ENCODE measurements around the gene AFAP1L2.
A peak's percentile ranks its signal among the peaks of the same experiment; 100 is the strongest.

The AFAP1L2 gene

GRCh38 chr10:114310346-114310745, 94.0 kb downstream of the AFAP1L2 start:
- no peak for DNase-seq (ENCODE audit: low spot score)

DNA sequence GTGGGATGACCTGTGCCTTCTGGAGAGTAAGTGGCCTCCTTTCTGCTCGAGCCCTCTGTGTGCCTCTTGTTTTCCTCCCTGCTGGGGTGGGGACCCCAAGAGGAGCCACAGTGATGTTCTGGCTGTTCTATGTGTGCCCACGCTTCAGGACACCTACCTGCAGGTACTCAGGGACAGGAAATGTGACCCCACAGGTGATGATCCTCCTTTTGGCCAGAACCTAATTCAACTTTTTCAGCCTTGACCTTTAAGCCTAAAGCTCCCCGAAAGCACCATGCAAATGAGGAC, 95.0 kb downstream of the AFAP1L2 start:
- DNase-seq (ENCODE audit: low spot score), result no peak

DNA sequence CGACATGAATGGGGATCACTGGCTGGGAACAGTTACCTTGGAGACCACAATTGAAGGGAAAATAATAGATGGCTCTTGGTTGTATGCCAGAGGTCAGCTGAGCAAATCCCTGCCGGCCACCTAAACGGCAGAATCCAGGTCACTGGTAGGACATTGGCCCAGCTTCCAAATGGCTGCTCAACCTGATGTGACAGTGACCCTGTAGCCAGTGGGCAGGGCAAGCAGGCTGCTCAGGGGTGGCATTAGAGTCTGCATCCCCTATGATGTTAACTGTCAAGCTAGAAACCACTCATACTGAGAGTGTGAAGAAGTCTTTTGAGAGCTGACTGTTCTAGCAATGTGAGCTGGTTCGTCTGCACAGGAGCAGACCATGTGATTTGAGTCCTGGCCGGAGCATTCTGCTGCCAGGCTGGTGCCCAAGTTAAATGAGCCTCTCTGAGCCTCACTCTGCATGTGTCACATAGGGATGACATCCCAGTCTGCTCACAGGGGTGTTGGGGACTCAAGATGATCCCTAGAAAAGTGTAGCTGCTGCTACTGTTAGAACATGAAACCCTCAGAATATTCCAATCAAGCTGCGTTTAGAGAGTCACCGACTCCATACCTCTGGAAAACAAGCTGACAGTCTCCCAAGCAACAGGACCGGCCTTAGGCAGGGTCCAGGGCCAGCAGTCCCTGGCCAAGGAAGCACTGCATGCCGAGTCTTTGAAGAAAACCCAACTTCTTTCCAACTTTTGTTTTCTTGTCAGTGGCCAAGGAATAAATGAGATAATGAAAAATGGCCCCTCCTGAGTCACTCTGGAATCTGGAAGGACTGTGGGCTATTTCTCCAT, 95.6 kb downstream of the AFAP1L2 start:
- DNase-seq (ENCODE audit: low spot score), result no peak

DNA sequence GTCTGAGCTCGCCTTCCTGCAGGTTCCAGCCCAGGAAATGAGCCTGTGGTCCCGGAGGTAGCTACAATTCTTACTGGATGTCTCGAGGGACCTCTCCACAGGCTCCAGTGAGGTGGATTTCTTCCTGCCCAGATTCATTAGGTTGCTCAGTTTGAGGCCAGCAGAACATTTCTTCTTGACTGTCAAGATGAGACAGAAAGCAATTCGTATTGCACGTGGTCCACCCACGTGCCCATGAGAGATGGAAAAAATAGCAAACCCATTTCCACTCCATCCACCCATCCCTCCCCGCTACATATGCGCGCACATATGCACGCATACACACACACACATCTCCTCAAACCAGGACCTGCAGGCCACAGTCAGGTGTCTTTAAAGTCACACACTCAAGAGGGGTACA, 96.6 kb downstream of the AFAP1L2 start:
- DNase-seq (ENCODE audit: low spot score), result no peak

DNA sequence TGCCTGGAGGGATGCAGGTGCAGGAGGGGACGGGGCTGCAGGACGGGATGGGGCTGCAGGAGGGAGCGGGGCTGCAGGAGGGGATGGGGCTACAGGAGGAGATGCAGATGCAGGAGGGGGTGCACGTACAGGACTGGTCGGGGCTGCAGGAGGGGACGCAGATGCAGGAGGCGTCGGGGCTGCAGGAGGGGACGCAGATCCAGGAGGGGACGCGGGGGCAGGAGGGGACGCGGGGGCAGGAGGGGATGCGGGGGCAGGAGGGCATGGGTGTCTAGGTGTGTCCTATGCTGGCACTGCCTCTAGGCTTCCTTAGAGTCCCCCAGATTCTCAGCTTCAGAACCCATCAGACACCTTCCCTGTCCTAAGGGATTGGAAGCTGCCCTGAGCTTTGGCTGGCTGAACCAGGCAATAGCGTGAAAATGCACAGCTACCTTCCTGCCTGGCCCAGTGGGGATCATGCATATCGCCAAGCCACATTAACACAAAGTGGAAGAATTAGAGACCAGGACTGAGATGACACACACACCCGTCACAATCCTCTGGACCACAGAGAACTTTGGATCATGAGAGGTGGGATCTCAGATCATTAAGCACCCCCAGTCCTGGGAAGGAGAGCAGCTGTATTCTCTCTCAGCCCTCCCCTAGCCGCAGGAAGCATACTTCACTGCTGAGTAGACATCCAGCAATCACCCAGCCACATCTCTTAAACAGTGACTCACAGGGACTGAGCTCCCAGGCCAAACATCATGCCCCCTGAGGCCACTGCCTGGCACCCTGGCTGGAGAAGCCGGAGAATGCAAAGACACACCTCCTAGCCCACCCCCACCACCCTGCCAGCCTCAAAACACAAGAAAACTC, 98.0 kb downstream of the AFAP1L2 start:
- DNase-seq (ENCODE audit: low spot score), result peak; percentile 23

DNA sequence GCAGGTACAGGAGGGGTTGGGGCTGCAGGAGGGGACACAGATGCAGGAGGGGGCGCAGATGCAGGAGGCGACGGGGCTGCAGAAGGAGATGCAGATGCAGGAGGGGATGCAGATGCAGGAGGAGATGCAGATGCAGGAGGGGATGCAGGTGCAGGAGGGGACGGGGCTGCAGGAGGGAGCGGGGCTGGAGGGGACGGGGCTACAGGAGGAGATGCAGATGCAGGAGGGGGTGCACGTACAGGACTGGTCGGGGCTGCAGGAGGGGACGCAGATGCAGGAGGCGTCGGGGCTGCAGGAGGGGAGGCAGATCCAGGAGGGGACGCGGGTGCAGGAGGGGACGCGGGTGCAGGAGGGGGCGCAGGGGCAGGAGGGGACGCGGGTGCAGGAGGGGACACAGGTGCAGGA, 98.8 kb downstream of the AFAP1L2 start:
- DNase-seq (ENCODE audit: low spot score), result no peak

DNA sequence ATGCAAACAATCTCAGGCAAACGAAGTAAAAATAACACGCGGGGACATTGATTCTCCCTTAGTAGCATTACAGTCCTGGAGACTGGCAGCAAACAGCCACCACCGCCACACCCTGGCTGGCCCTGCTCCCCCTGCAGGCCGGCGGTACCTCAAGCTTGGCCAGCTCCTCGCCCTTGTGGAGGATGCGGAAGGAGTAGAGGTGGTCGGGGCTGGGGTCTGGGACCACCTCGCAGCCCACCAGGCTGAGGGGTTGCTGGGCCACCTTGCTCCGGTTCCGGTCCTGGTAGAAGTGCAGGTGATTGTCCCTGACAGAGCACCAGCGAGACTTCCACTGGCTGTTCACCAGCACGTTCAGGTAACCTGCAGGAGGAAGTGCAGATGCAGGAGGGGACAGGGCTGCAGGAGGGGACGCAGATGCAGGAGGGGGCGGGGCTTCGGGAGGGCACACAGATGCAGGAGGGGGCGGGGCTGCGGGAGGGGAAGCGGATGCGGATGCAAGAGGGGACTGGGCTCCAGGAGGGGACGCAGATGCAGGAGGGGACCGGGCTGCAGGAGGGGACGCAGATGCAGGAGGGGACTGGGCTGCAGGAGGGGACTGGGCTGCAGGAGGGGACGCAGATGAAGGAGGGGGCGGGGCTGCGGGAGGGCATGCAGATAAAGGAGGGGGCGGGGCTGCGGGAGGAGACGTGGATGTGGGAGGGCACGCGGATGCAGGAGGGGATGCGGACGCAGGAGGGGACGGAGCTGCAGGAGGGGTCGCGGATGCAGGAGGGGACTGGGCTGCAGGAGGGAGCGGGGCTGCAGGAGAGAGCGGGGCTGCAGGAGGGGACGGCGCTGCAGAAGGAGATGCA, 99.5 kb downstream of the AFAP1L2 start:
- no peak for DNase-seq (ENCODE audit: low spot score)

- peak; percentile 55 for DNase-seq (ENCODE audit: low spot score)
These were observed 100.2 kb downstream of the AFAP1L2 start for GRCh38 chr10:114304017-114304570.

GRCh38 chr10:114303556-114303955, 100.7 kb downstream of the AFAP1L2 start:
- no peak for DNase-seq (ENCODE audit: low spot score)

DNA sequence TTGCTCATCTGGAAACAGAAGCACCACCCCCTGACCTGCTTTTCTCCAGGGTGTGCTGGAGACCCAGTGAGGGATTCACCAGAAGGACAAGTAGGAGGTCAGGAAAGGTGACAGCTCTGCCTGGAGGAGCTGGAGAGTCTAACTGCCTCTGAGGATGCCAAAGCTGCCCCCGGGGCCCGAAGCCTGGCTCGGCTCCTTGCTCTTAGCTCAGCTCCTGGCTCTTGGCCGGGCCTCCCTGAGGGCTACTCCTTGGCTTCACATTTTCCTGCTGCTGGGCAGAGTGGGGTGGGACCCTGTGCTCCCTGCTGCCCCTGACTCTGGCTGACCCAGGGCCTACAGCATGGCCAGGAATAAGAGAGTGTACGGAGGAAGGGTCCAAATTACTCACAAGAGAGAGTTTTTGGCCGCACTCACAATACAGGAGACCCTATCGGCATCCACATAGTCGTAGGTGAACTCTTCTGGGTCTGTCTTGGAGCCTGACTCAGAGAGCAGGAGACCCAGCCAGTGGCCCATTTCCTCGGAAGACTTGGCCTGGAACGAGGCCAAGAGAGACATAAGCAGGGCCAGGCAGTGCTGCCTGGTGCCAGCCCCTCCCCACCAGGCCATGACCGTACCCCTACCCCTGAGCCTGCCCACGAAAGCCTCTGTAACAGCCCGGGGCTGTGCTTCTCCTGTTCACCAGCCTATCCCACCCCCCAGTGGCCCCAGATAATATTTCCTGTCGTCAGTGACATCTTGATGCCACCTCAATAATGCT, 102.2 kb downstream of the AFAP1L2 start:
- no peak for DNase-seq (ENCODE audit: low spot score)

GRCh38 chr10:114301177-114301576, 103.1 kb downstream of the AFAP1L2 start:
- no peak for DNase-seq (ENCODE audit: low spot score)

GRCh38 chr10:114300036-114300645, 104.2 kb downstream of the AFAP1L2 start:
- DNase-seq (ENCODE audit: low spot score), result no peak

DNA sequence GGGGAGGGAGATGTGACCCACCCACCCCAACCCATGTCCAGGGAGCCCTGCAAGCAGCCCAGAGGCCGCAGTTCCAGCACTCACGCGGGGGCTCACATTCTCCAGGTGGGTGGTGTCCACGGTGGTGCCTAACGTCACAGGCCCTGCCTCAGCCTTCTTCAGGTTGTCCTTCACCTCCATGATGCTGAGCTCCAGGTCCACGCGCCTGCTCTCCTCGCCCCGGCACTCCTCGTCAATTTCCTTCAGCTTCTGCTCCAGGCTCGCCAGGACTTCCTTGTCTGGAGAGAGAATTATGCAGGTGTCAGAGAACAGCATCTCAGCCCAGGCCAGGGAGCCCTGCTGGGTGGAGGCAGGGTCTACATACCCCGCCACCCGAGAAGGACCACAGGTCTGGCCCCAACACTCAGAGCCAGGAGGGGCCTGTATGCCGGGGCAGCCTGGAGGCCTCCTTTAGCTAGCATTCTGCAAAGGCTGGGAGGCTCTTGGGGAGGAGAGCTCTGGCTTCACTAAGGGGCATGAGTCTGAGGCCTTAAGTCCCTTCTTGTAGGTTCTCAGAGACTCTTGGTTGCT, 107.1 kb downstream of the AFAP1L2 start:
- DNase-seq (ENCODE audit: low spot score), result no peak

GRCh38 chr10:114295393-114295792, 108.9 kb downstream of the AFAP1L2 start:
- DNase-seq (ENCODE audit: low spot score), result no peak

DNA sequence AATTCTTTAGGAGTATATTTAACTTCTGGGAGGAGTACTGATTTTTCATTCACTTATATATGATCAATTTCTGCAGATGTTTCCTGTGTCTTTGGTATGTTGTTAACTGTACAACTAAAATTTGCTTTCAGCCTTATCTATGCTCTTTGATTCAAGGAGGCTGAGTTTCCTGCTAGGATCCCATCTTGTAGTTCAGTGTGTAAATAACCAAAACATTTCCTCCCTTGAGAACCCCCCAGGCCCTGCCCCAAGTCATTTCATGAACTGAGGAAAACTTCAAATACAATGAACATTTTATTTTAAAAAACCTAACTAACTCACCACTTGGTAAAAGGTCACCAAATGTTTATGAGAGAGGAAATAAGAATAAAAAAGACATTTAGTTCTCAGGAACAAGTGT, 109.8 kb downstream of the AFAP1L2 start:
- DNase-seq (ENCODE audit: low spot score), result no peak

DNA sequence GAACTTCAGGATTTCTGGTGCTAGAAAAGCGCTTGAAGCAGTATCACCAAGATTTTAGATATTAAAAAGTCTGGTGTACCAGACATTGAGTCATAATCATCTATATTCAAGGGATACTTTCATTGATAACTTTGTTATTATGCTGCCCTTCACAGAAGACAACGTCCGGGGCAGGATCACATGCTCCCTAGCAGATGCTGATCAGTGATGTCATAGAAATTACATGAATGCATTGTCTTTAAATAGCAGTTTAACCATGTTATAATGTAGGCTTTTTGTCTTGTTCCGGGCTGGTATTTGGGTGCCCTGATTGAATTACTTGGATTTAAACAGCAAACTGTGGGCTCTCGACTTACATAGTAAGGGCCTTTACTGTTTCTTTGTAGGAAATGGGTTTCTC, 111.2 kb downstream of the AFAP1L2 start:
- DNase-seq (ENCODE audit: low spot score), result no peak

- DNase-seq (ENCODE audit: low spot score), result no peak
These were observed 112.8 kb downstream of the AFAP1L2 start for GRCh38 chr10:114291516-114291915.

DNA sequence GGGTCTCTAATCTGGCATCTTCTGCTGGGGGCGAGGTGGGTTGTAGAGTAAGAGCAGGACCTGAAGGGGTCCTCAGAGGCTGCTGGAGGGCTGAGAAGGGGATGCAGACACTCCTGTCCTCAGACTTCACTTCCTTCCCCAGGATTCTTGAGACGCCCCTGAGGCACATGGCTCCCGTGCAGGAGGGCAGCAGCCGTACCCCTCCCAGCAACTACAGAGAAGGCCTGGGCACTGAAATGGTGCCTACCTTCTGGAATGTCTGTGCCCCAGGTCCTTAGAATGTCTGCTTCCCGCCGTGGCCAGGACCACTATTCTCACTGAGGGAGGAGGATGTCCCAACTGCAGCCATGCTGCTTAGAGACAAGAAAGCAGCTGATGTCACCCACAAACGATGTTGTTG, 113.2 kb downstream of the AFAP1L2 start:
- DNase-seq (ENCODE audit: low spot score), result no peak

DNA sequence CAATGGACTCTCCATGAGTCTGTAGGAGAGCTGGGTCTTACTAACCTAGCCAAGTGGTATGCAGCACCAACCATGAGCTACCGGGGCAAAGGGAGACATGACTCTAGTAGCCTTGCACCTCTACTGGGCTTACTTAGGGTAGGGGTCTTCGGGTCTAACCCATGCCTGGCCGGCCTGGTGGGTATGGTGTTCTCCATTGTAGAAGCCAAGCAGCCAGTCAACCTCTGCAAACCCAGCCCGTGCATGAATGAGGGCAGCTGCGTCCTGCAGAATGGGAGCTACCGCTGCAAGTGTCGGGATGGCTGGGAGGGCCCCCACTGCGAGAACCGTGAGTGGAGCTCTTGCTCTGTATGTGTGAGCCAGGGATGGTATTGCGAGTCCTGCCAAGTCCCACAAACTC, 114.3 kb downstream of the AFAP1L2 start:
- DNase-seq (ENCODE audit: low spot score), result no peak

GRCh38 chr10:114289096-114289436, 115.2 kb downstream of the AFAP1L2 start:
- DNase-seq (ENCODE audit: low spot score), result no peak
